ENCODE measurements around the gene PACC1. TPM values are rescaled to one million over a fixed set of nuclear protein-coding genes. Genes with fewer than 3 reads are reported as not detected.

Gene PACC1
- total RNA-seq, result 1 to 10 TPM; 5.2 to 6.7 TPM
- long read RNA-seq, donor 1, partial matches to known transcripts, result 1 of 3 reads
- long read RNA-seq, donor 1, other reads (novel, unspliced or antisense), result 2 of 3 reads
- long read RNA-seq, donor 2, transcript TMEM206-201 (8 exons, 2,475 nt), result major isoform, 11 of 17 reads
- long read RNA-seq, donor 2, partial matches to known transcripts, result 1 of 17 reads
- long read RNA-seq, donor 2, other reads (novel, unspliced or antisense), result 4 of 17 reads

DNA sequence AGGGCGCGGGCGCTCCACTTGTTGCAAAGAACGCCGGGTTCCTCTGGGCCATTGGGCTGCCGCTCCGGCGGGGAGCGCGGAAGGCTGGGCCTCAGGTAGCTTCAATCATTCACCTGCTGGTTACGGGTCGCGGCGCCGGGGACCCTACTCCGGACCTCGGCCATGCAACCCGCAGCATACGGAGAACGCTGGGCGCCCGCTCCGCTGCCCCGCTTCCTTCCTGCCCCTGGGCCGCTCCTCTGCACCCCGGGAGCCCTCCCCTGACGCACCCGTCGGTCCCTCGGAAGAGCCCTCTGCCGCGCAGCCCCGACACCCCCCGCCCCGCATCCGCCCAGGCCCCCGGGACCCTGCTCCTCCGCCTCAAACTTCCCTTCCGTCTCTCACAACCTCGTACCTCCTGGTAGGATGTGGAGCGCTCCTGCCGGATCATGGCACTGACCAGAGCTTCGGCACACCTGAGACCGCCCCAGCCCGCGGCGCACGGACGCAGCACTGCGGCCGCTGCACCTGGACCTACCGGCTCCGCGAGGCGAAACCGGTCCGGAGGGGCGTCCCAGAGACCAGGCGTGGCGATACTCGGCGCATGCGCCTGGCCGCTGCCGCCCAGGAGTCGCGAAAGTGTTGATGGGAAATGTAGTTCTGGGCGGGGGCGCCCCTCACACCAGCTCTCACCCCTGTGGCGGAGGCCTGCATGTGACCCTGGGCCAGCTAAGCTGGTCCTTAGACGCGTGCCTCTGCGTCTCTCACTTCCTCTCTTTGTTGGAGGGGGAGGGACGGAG is at the start of gene PACC1:
TSS of gene PACC1 (minus strand) at position 559 of the 779 bp plus-strand sequence. CDS start at position 430, 129 bp downstream.
- DNase-seq (ENCODE audit: low spot score), result peak; percentile 97
- intact Hi-C loops (cut with DNase I), result no loop called here

DNA sequence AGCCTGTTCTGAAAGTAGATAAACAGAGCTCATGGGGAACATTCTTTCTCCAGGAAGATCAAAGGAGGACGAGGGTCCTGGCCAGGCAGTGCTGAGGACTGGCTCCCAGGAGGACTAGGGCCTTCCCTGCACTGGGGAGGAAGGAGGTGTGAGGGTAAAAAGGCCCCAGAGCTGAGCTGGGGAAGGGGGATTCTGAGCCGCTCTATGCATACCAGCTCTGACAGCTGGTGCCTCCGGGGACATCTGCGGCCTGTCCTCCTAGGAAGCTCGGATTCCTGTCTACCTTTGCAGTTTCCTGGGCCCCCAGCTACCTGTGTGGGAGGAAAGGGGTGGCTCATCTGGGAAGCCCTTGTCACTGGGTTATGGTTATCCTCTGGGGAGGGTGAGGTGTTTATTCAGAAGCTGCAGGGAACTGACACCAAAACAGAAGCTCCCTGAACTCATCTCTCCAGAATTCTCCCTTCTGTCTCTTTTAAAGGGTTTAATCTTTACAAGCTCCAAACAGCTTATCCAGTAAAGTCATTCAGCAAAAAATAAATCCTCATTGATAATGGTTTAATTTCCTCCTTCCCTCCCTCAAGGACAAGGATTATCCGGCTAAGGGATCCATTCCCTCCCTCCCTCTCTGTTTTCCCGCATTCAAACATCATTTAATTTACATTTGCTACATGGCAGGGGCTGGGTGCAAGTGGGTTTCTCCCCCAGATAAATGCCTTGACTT is 49.0 kb upstream of the PACC1 start:
- DNase-seq (ENCODE audit: low spot score), result no peak
- intact Hi-C loops (cut with DNase I), result no loop called here

- intact Hi-C loops (cut with DNase I), result no loop called here
- no peak for DNase-seq (ENCODE audit: low spot score)
Measured at GRCh38 chr1:212461916-212462660, 47.4 kb upstream of the PACC1 start.

- intact Hi-C loops (cut with DNase I), result no loop called here
- no peak for DNase-seq (ENCODE audit: low spot score)
Measured at GRCh38 chr1:212460376-212460775, 45.7 kb upstream of the PACC1 start.

DNA sequence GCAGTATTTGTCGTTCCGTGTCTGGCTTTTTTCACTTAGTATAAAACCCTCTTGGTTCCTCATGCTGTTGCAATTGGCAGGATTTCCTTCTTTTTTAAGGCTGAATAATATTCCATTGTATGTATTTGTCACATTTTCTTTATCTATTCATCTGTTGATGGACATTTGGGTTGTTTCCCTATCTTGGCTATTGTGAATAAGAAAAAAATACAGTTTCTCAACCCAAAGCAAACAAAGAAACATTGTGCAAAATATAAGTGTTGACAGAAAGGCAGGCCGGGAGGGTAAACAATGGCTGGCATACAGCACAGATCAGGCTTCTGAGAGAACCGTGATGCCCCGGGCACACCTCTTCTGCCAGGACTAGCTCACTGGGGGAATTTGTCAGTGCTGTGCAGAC is 45.0 kb upstream of the PACC1 start:
- no peak for DNase-seq (ENCODE audit: low spot score)

GRCh38 chr1:212458817-212459216 is 44.1 kb upstream of the PACC1 start:
- intact Hi-C loops (cut with DNase I), result loop anchor here (5.0 kb wide), 2 partner anchors 382 to 387 kb away; no protein-coding TSS in a partner anchor
- DNase-seq (ENCODE audit: low spot score), result no peak

More for the DNA sequence above, 45.0 kb upstream of the PACC1 start:
- intact Hi-C loops (cut with DNase I), result loop anchor here (5.0 kb wide), 2 partner anchors 382 to 387 kb away; no protein-coding TSS in a partner anchor

DNA sequence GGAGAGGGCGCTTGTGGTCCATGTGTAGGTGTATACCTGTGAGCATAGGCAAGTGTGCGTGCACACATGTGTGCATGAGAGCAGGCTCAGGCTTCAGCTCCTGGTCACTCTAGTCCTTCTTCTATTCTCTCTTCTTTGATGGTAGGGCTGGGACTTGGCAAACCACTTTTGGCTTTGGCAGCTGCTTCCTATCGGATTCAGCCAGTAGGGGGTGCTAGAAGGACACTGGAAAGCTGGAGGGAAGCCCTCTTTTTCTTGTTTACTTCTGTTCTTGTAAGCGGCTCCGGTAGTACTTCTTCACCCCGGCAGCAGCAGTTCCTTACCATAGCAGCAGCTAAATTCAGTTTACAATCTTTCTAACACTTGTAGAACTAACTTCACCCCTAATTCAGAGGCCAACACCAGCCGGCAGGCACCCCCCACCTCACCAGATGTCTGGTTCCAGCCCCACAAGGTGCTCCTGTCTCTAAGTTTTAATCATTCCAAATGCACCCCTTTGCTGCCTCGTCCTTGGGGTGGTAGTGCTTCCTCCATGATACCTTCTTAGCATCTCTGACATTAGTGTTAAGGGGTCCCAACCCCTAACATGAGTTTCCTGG is 43.2 kb upstream of the PACC1 start:
- intact Hi-C loops (cut with DNase I), result loop anchor here (5.0 kb wide), 2 partner anchors 381 to 386 kb away; no protein-coding TSS in a partner anchor
- DNase-seq (ENCODE audit: low spot score), result no peak

DNA sequence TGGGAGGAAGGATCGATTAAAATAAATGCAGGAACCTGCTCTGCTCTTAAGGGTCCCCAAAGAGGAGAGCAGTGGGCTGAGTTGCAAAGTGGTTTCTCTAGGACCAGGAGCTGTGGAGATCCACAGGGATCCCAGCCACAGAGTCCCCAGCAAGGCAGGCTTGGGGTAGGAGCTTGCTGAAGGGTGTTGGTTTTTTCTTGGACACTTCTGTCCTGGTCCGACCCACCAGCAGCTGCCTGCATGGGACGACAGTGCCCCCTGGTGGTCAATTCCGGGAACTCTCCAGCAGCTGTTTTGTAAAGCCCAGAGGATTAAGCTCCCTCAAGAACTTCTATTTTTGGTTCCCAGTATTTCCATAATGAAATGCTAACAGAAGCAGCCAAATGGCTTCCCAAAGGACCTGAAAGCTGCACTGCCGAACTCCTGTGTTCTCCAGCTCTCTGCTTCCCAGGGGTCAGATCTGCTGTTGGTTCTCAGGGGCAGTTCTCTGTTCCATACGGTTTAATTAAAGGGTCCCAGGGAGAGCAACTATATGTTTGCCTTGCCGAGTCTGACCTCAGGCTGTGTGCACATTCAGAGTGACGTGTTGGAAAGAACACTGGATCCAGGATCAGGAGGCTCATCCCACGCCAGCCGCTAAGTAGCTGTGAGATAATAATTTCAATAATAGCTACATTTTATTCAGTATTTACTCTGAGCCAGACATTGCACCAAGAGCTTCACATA is 41.3 kb upstream of the PACC1 start:
- intact Hi-C loops (cut with DNase I), result loop anchor here (5.0 kb wide), 2 partner anchors 379 to 384 kb away; no protein-coding TSS in a partner anchor
- peak; percentile 96 for DNase-seq (ENCODE audit: low spot score)

DNA sequence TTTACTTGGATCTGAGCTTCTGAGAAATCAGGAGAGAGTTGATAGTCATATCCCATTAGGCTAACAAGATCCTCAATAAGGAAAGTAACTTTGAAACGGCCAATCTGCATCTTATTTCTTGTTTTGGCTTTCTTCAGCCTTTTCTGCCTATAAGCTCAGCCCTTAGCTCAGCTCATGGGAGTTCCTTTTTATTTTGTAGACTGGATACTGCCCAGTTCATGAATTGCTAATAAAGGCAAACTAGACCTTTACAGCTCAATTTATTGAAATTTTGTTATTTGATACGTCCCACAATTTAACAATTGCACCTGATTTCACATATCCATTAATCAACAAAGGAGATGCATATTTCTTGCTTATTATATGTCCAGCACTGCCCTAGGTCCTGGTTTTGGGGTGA is 40.7 kb upstream of the PACC1 start:
- intact Hi-C loops (cut with DNase I), result loop anchor here (5.0 kb wide), 2 partner anchors 378 to 383 kb away; no protein-coding TSS in a partner anchor
- DNase-seq (ENCODE audit: low spot score), result no peak

DNA sequence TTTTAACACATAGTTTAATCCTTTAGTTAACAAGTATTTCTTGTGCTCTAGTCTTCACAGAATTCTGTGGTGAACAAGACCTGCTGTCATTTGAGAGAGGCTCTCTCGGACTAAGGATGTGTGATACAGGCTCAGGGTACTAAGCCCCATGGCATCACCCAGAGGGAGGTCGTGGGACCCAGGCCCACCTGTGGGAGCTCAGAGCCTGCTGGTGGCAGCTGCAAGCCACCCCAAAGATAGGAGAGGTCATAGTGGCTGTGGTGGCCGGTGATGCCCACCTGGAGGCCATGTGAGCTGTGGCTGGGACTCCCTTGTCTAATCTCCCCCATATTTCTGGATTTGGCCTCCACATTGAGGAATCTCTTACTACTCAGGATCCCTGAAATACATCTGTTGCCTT is 40.1 kb upstream of the PACC1 start:
- intact Hi-C loops (cut with DNase I), result loop anchor here (5.0 kb wide), 3 partner anchors 377 to 392 kb away; no protein-coding TSS in a partner anchor
- no peak for DNase-seq (ENCODE audit: low spot score)

DNA sequence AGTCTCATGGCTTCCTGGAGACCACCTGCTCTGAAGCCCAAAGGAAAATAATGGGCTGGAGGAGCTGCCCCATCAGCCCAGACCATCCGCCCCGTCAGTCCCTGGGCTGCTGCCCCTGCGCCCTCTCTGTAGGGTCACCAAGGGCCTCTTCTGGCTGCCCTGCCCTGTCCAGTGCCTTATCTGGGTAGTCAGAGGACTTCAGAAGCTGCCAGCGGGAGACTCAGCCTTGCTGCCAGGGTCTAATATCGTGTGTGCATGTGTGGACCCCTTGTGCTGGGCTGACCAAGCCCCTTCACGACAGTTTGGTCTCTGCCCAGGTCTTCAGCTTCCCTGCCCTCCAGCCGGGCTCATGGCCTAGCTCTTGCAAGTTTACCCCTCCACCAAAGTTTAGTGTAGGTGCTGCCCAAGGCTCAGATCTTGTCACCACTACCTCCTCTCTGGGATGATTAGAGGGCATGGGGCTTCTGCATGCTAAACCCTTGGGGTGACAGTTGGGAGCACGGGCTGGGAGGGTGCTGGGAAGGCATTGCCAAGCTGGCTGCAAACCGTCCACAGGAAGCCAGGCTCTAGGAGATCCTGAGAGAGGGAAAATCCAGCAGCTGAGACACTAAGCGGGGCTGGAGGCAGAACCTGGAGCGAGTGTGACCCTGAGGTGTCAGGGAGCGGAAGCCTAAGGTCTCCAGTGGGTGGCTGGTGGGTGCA is 38.6 kb upstream of the PACC1 start:
- intact Hi-C loops (cut with DNase I), result loop anchor here in 1 of 2 donors (5.0 kb wide), 1 partner anchor 391 kb away; no protein-coding TSS in a partner anchor
- DNase-seq (ENCODE audit: low spot score), result no peak

DNA sequence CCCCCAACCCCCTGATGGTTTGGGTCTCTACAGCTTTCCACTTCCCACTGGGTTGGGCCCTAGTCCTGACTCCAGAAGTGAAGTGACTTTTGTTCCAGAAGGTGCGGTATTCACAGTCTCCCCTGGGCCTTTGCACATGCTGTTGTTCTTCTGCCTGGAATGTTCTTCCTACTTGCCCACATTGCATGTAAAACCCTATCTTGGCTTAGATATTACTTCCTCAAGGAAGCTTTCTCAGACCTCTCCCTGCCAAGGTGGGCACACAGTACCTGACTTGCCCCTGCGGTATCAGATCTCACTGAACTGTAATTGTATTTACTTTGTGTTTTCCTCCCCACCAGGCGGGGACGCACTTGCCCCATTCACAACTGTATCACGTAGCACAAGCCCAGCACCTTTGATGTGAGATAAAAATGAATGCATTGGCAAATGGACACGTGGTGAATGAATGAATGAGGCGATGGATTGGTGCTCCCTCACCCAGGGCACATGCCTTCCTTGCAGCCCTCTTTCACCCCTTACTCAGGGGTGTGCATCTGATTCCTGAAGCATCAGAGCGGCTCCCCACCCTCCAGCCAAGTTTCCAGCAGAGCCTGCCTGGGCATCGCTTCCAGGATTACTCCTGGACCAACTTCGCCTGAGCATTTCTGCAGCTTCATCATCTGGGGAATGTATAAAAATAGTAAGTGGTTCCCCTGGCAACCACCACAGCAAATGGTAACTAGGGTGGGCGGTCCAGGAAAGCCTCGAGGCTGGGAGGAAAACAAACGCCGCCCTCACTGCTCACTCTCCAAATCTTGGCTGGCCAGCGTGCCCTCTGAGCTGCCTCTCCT is 37.9 kb upstream of the PACC1 start:
- intact Hi-C loops (cut with DNase I), result loop anchor here in 1 of 2 donors (5.0 kb wide), 1 partner anchor 390 kb away; no protein-coding TSS in a partner anchor
- peak; percentile 90 for DNase-seq (ENCODE audit: low spot score)

- intact Hi-C loops (cut with DNase I), result loop anchor here in 1 of 2 donors (5.0 kb wide), 1 partner anchor 389 kb away; no protein-coding TSS in a partner anchor
Measured at GRCh38 chr1:212451416-212452322, 37.0 kb upstream of the PACC1 start.

DNA sequence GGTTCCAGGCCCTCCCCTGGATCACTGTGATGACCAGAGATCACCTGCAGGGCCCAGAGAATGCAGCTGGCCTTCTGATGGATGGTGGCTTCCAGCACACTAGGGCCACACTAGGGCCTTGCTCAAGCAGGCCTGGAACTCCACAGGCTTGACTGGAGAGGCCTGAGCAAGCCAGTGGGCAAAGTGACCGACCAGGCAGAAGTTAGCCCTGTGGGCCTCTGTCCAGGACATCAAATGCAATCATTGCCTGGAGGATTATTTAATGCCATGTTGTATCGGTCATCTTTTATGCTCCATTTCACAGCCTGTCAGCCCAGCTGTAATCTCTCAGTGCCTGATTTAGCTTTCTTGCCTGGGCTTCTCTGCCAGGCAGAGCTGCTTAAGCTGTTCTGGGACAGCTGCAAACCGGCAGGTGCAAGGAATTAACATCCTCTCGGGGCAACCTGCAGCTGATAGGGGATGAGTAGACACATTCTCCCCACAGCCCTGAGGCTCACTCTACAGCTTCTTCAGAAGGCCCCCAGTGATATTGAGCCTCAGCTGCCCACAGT is 35.7 kb upstream of the PACC1 start:
- intact Hi-C loops (cut with DNase I), result loop anchor here in 1 of 2 donors (5.0 kb wide), 1 partner anchor 388 kb away; no protein-coding TSS in a partner anchor
- no peak for DNase-seq (ENCODE audit: low spot score)

More at GRCh38 chr1:212451416-212452322, 37.0 kb upstream of the PACC1 start:
- DNase-seq (ENCODE audit: low spot score), result no peak

DNA sequence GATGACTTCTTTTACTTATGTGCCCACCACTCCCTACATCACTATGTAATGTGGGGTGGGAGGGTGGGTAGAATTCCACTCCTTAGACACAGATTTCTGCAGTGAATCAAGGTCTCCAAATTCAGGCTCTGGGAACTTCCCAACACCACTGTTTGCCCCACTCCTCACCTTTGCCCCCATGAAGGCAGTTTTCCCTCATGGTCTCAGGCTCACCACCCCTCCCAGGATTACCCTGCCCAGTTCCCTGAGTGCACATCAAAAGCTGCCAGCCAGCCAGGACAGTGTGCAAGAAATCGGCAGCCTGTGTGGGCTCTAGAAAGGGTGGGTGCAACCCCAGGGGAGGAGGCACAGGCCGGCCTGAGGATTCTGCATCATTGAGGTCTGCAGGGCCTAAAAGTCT is 32.8 kb upstream of the PACC1 start:
- intact Hi-C loops (cut with DNase I), result no loop called here
- no peak for DNase-seq (ENCODE audit: low spot score)

Data from posterior vena cava (tissue), 2 donors.